NB4 (cell line): Measurements from ENCODE around the gene CMYA5.

Experiments
- CTCF ChIP-seq: IDR thresholded peaks from one replicate; pipeline ENCODE4 v1.5.1; 2012; ENCODE audit warnings: low read depth, low read length
- POLR2A ChIP-seq: IDR thresholded peaks from 2 replicates; pipeline ENCODE4 v1.6.1; 2011; ENCODE audit warnings: mild to moderate bottlenecking; ENCODE audit not compliant: insufficient read length; ENCODE audit errors: extremely low read depth
- TF ChIP-seq, protein P1 (sequence below): IDR thresholded peaks from 2 replicates; pipeline ENCODE4 v1.6.1; 2011; ENCODE audit warnings: low read depth, low read length

GRCh38 chr5:79686799-79687198 lies 2.8 kb upstream of the CMYA5 start:
- TF ChIP-seq CTCF: no peak
- TF ChIP-seq POLR2A: no peak
- TF ChIP-seq, protein P1, sequence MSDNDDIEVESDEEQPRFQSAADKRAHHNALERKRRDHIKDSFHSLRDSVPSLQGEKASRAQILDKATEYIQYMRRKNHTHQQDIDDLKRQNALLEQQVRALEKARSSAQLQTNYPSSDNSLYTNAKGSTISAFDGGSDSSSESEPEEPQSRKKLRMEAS: no peak
